ENCODE results near the gene ANKRD2. TPM values are rescaled to one million over a fixed set of nuclear protein-coding genes. Genes with fewer than 3 reads are reported as not detected.
"Not testable (repeated sequence)": the region's sequence is repeated elsewhere in the genome, so short reads cannot be mapped to it uniquely, and the experiment has no call there.

The ANKRD2 gene
- not detected for polyA plus RNA-seq

DNA sequence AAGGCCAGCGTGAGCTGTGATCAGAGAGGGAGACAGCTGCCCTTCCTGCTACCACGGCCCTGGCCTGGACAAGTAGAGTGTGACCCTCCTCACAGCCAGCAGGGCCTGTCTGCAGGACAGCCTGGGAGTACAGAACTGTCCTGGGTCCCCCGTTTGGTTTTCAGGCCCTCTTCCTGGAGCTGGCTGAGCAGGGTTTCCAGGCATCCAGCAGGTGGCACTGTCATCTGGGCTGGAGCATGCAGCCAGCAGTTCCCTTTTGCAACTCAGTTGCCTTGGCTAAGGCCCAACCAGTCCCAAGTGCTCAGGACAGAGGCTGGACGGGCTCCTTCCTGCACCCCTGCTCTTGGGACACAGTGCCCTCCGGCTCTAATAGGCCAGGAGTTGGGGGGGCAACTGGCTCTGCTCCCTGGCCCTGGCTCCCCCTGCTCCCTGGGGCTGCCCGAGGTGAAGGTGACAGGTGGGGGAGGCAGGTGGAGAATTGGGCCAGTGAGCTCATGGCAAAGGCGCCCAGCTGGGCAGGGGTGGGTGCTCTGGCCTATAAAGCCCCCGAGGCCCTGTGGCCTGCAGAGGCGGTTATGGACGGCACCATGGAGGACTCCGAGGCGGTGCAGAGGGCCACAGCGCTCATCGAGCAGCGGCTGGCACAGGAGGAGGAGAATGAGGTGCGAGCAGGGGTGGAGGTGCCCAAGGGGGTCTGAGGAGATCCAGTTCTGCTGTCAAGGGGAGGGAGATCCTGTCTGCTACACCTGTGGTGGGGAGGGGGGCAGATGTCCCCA, at the start of gene ANKRD2:
TSS of gene ANKRD2 (plus strand) at position 566 of the 776 bp plus-strand sequence. CDS start at position 576, 10 bp downstream.
- Mint-ChIP-seq H3K36me3 (no peaks in the 10 kb centered on the region), H3K9me3 (no peaks in the 10 kb centered on the region), H3K4me3 (no peak within 1 kb of the TSS), H3K4me1 (no peaks in the 10 kb centered on the region), H3K27me3 (ENCODE audit: low read depth in 3 of 3) (peaks cover 0 to 2% (median 0%) of the 10 kb centered on the region in 3 donors), H3K27ac (peak within 1 kb of the TSS in 1 of 6 donors; percentile 74)
- DNase-seq: peak; percentile 51 to 65 (median 61)

DNA sequence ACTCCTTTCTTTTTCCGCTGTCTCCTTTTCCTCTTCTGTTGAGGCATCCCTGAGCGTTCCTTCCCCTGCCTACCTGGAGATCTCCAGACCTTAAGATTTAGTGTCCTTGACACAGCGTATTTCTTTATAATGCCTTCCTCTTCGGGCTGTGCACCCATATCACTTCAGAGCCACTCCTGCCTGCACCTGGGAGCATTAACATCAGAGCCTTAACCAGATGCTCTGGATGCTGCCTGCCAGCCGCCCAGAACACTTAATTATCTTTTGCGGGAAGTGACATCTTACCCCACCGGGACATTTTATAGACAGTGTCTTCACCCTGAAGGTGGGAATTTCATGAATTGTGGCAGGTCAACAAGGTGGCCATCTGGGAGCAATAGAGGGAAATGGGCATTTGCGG, 49.6 kb upstream of the ANKRD2 start:
- no peak for DNase-seq
- H3K9me3 Mint-ChIP-seq: no peaks in the 10 kb centered on the region
- H3K36me3 Mint-ChIP-seq: no peaks in the 10 kb centered on the region
- no peaks in the 10 kb centered on the region for H3K4me1 Mint-ChIP-seq
- H3K27ac Mint-ChIP-seq: no peak overlapping the region
- no peak overlapping the region for H3K4me3 Mint-ChIP-seq
- H3K27me3 Mint-ChIP-seq (ENCODE audit: low read depth in 3 of 3): peaks cover 0 to 7% (median 3%) of the 10 kb centered on the region in 3 donors

- no peaks in the 10 kb centered on the region for H3K4me1 Mint-ChIP-seq
- H3K27ac Mint-ChIP-seq: no peak overlapping the region
- peaks cover 0 to 7% (median 3%) of the 10 kb centered on the region in 3 donors for H3K27me3 Mint-ChIP-seq (ENCODE audit: low read depth in 3 of 3)
- H3K9me3 Mint-ChIP-seq: no peaks in the 10 kb centered on the region
- no peaks in the 10 kb centered on the region for H3K36me3 Mint-ChIP-seq
- H3K4me3 Mint-ChIP-seq: no peak overlapping the region
- DNase-seq: no peak
Observed at GRCh38 chr10:97525086-97525485, 47.5 kb upstream of the ANKRD2 start.

DNA sequence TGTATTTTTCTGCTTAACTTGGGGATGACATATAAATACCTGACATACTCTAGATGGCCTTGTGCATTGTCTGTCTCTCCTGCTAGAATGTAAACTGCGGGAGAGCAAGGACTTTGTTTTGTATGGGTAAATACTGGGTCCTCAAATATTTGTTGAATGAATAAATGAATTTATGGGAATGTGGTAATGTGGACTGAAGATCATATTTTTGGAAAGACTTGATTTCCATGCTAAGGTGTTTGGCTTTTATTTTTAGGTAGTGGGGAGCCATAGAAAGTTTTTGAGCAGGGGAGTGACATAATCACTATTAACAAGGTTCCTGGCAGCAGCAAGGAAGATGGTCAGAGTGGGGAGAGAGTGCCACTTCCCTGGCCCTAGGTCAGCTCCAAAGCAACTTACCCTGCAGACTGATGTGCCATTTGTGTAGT, 46.9 kb upstream of the ANKRD2 start:
- H3K27ac Mint-ChIP-seq: no peak overlapping the region
- no peak overlapping the region for H3K4me3 Mint-ChIP-seq
- H3K9me3 Mint-ChIP-seq: no peaks in the 10 kb centered on the region
- no peaks in the 10 kb centered on the region for H3K36me3 Mint-ChIP-seq
- H3K27me3 Mint-ChIP-seq (ENCODE audit: low read depth in 3 of 3): peaks cover 0 to 7% (median 3%) of the 10 kb centered on the region in 3 donors
- no peaks in the 10 kb centered on the region for H3K4me1 Mint-ChIP-seq
- DNase-seq: no peak

GRCh38 chr10:97528876-97529275, 43.7 kb upstream of the ANKRD2 start:
- not testable (repeated sequence) for DNase-seq; H3K27me3 Mint-ChIP-seq (ENCODE audit: low read depth in 3 of 3); H3K27ac Mint-ChIP-seq; H3K36me3 Mint-ChIP-seq; H3K4me3 Mint-ChIP-seq; H3K4me1 Mint-ChIP-seq; H3K9me3 Mint-ChIP-seq

GRCh38 chr10:97529685-97530465, 42.7 kb upstream of the ANKRD2 start:
- Mint-ChIP-seq H3K36me3 (no peaks in the 10 kb centered on the region), H3K4me3 (no peak overlapping the region), H3K4me1 (no peaks in the 10 kb centered on the region), H3K27ac (no peak overlapping the region), H3K9me3 (no peaks in the 10 kb centered on the region), H3K27me3 (ENCODE audit: low read depth in 3 of 3) (no peaks in the 10 kb centered on the region)
- no peak for DNase-seq

DNA sequence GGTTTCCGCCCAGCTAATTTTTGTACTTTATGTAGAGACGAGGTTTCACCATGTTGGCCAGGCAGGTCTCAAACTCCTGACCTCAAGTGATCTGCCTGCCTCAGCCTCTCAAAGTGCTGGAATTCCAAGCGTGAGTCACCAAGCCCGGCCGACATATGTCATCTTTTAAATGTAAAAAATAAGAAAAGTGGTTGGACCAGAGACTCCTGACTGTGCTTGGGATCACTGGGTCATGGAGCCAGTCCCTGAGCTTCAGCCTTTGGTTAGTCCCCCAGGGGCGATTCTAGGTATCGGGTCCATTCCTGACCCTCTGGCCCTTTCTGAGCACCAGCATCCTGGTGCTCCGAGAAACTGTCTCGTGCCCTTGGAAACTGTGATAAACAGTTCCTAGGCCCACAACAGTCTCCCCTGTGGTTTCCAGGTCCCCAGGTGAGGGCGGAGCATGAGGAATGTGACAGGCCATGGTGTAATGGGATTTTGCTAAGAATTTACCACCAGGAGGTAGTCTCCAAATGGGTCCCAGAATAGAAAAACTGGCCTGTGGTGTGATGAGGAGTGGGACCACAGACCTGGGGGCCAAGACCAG, 41.1 kb upstream of the ANKRD2 start:
- H3K4me3 Mint-ChIP-seq: no peak overlapping the region
- H3K36me3 Mint-ChIP-seq: no peaks in the 10 kb centered on the region
- H3K27ac Mint-ChIP-seq: no peak overlapping the region
- DNase-seq: no peak
- H3K9me3 Mint-ChIP-seq: no peaks in the 10 kb centered on the region
- H3K27me3 Mint-ChIP-seq (ENCODE audit: low read depth in 3 of 3): peaks cover 0 to 1% (median 0%) of the 10 kb centered on the region in 3 donors
- no peaks in the 10 kb centered on the region for H3K4me1 Mint-ChIP-seq

DNA sequence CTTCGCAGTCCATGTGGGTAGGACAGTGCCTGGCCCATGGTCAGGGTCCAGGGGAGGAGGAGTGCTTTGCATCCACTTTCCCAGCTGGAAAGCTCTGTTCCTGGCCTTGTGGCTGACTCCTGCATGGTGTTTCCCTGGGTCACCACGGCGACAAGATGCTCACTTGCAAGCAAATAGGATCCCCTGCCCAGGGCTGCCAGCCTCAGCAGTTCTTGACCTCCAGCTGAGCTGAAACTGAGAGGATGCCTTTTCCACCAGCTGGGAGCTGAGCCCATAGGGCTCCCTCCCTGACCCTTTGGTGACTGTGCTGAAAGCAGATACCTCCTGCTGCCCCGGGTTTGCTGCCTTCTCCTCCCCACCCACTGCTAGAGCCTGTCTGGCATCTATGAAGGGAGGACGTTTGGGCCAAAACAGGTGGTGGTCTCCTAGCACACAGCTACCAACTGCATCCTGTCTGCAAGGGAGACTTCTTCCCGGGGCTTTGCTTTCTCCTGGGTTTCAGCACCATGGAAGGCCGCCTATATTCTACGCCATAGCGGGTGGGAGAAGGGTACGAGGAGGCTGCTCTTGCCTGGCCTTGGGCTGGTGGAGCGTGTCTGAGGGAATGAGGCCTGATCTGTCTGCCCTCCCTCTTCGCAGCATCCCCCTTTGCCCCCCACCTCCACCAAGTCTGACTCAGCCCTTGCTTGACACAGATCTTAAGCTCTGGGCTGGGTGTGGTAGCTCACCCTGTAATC, 39.5 kb upstream of the ANKRD2 start:
- no peaks in the 10 kb centered on the region for H3K4me1 Mint-ChIP-seq
- no peak overlapping the region for H3K4me3 Mint-ChIP-seq
- no peaks in the 10 kb centered on the region for H3K36me3 Mint-ChIP-seq
- peaks cover 0 to 1% (median 0%) of the 10 kb centered on the region in 3 donors for H3K27me3 Mint-ChIP-seq (ENCODE audit: low read depth in 3 of 3)
- no peak overlapping the region for H3K27ac Mint-ChIP-seq
- no peaks in the 10 kb centered on the region for H3K9me3 Mint-ChIP-seq
- DNase-seq: no peak

GRCh38 chr10:97533888-97534287, 38.7 kb upstream of the ANKRD2 start:
- no peaks in the 10 kb centered on the region for H3K36me3 Mint-ChIP-seq
- peaks cover 0 to 1% (median 0%) of the 10 kb centered on the region in 3 donors for H3K27me3 Mint-ChIP-seq (ENCODE audit: low read depth in 3 of 3)
- H3K4me3 Mint-ChIP-seq: no peak overlapping the region
- no peak for DNase-seq
- H3K9me3 Mint-ChIP-seq: no peaks in the 10 kb centered on the region
- no peak overlapping the region for H3K27ac Mint-ChIP-seq
- no peaks in the 10 kb centered on the region for H3K4me1 Mint-ChIP-seq

DNA sequence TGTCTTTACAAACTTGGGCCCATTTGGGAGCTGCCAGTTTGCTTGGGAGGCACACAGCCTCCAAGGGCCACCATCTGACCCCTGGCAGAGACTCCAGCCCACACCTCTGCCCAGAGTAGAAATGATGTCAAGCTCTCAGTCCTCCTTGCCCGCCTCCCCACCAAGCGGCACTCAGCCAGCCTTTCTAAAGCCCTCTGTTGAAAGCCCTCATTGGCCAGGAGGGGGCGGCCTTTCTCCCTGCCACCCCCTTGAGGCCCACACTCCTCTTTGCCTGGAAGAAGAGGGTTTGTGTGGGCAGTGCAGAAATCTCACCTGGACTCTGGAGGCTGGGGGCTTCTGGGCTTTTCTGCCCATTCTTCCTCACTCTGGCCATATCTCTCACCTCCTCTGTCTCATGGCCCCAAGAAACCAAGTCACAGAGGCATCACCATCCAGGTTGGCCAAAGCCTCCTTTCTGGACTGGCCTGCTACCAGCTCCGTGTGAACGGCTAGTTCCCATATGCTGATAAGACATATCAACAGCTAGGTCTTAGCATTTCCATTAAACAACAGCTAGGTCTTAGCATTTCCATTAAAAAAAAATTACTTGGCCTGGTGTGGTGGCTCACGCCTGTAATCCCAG, 37.7 kb upstream of the ANKRD2 start:
- H3K4me1 Mint-ChIP-seq: no peaks in the 10 kb centered on the region
- no peaks in the 10 kb centered on the region for H3K9me3 Mint-ChIP-seq
- H3K27me3 Mint-ChIP-seq (ENCODE audit: low read depth in 3 of 3): peaks cover 0 to 1% (median 0%) of the 10 kb centered on the region in 3 donors
- H3K4me3 Mint-ChIP-seq: no peak overlapping the region
- peak overlapping the region in 1 of 6 donors; percentile 61 for H3K27ac Mint-ChIP-seq
- DNase-seq: no peak
- H3K36me3 Mint-ChIP-seq: no peaks in the 10 kb centered on the region

DNA sequence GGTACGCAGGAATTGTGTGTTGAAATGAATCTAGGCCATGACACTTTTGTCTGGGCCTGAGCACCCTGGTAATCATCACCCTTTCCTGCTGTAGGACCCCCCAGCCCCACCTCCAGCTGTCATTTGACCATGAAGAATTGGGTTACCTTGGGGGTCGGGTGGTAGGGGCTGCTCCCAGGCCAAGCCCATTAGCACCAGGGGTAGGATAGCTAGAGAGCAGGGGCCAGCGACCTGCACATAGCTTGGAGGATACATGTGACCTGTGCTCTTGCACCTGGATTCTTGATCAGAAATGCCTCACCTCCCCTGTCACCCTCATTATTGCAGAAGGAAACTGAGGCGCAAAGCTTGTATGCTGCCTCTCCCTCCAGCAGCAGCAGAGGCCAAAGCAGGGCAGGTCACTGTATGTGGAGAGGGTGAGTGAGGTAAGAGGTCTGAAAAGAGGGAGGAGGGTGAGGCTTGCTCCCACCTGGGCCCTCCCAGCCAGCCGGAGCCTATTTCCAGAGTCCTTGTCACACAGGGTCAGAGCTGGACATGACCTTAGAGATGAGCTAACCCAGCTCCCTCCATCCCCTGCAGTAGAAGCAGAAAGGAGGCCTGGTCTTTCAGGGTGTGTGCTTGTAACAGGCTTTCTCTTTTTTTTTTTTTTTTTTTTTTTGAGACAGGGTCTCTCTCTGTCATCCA, 35.3 kb upstream of the ANKRD2 start:
- Mint-ChIP-seq H3K27me3 (ENCODE audit: low read depth in 3 of 3) (peaks cover 0 to 3% (median 0%) of the 10 kb centered on the region in 3 donors), H3K4me3 (no peak overlapping the region)
- DNase-seq: no peak

GRCh38 chr10:97538411-97538810, 34.2 kb upstream of the ANKRD2 start:
- no peaks in the 10 kb centered on the region for H3K9me3 Mint-ChIP-seq
- H3K4me1 Mint-ChIP-seq: no peaks in the 10 kb centered on the region
- peaks cover 0 to 4% (median 0%) of the 10 kb centered on the region in 3 donors for H3K27me3 Mint-ChIP-seq (ENCODE audit: low read depth in 3 of 3)
- no peak for DNase-seq
- H3K27ac Mint-ChIP-seq: no peak overlapping the region
- H3K36me3 Mint-ChIP-seq: no peaks in the 10 kb centered on the region
- H3K4me3 Mint-ChIP-seq: no peak overlapping the region

More for the DNA sequence above, 35.3 kb upstream of the ANKRD2 start:
- H3K4me1 Mint-ChIP-seq: no peaks in the 10 kb centered on the region
- no peaks in the 10 kb centered on the region for H3K36me3 Mint-ChIP-seq
- no peaks in the 10 kb centered on the region for H3K9me3 Mint-ChIP-seq
- H3K27ac Mint-ChIP-seq: no peak overlapping the region

- H3K4me3 Mint-ChIP-seq: no peak overlapping the region
- no peak overlapping the region for H3K27ac Mint-ChIP-seq
- H3K27me3 Mint-ChIP-seq (ENCODE audit: low read depth in 3 of 3): peaks cover 0 to 4% (median 0%) of the 10 kb centered on the region in 3 donors
- no peaks in the 10 kb centered on the region for H3K9me3 Mint-ChIP-seq
- H3K36me3 Mint-ChIP-seq: no peaks in the 10 kb centered on the region
- no peaks in the 10 kb centered on the region for H3K4me1 Mint-ChIP-seq
- no peak for DNase-seq
Observed at GRCh38 chr10:97538839-97539238, 33.7 kb upstream of the ANKRD2 start.

Data from immature natural killer cell (primary cell).